ENCODE measurements around the gene RGS3. TPM values are rescaled to one million over a fixed set of nuclear protein-coding genes. Genes with fewer than 3 reads are reported as not detected.
"Not testable (repeated sequence)": the region's sequence is repeated elsewhere in the genome, so short reads cannot be mapped to it uniquely, and the experiment has no call there.

RGS3 gene
- polyA plus RNA-seq, 4 donors: 41.3 to 52.9 (median 47.4) TPM

GRCh38 chr9:113543296-113543981 is 79.9 kb downstream of the RGS3 start:
- DNase-seq (ENCODE audit: low read depth in 4 of 4, low spot score in 2 of 4): no peak

- no peak for DNase-seq (ENCODE audit: low read depth in 4 of 4, low spot score in 2 of 4)
Measured at GRCh38 chr9:113543982-113544303, 80.4 kb downstream of the RGS3 start.

- no peak for DNase-seq (ENCODE audit: low read depth in 4 of 4, low spot score in 2 of 4)
Measured at GRCh38 chr9:113545068-113545467, 81.5 kb downstream of the RGS3 start.

- DNase-seq (ENCODE audit: low read depth in 4 of 4, low spot score in 2 of 4): no peak
Measured at GRCh38 chr9:113546566-113546965, 83.0 kb downstream of the RGS3 start.

GRCh38 chr9:113547501-113547900 is 84.0 kb downstream of the RGS3 start:
- no peak for DNase-seq (ENCODE audit: low read depth in 4 of 4, low spot score in 2 of 4)

GRCh38 chr9:113548221-113549041 is 84.9 kb downstream of the RGS3 start:
- no peak for DNase-seq (ENCODE audit: low read depth in 4 of 4, low spot score in 2 of 4)

- not testable (repeated sequence) for DNase-seq (ENCODE audit: low read depth in 4 of 4, low spot score in 2 of 4)
Measured at GRCh38 chr9:113549892-113550291, 86.4 kb downstream of the RGS3 start.

- DNase-seq (ENCODE audit: low read depth in 4 of 4, low spot score in 2 of 4): no peak
Measured at GRCh38 chr9:113556877-113557593, 93.5 kb downstream of the RGS3 start.

GRCh38 chr9:113558632-113559502 is 95.3 kb downstream of the RGS3 start:
- no peak for DNase-seq (ENCODE audit: low read depth in 4 of 4, low spot score in 2 of 4)

GRCh38 chr9:113559834-113560800 is 96.6 kb downstream of the RGS3 start:
- no peak for DNase-seq (ENCODE audit: low read depth in 4 of 4, low spot score in 2 of 4)

GRCh38 chr9:113562653-113563381 is 99.3 kb downstream of the RGS3 start:
- no peak for DNase-seq (ENCODE audit: low read depth in 4 of 4, low spot score in 2 of 4)

- DNase-seq (ENCODE audit: low read depth in 4 of 4, low spot score in 2 of 4): no peak
Measured at GRCh38 chr9:113563826-113564497, 100.4 kb downstream of the RGS3 start.

- no peak for DNase-seq (ENCODE audit: low read depth in 4 of 4, low spot score in 2 of 4)
Measured at GRCh38 chr9:113564498-113565237, 101.1 kb downstream of the RGS3 start.

GRCh38 chr9:113566016-113566711 is 102.6 kb downstream of the RGS3 start:
- no peak for DNase-seq (ENCODE audit: low read depth in 4 of 4, low spot score in 2 of 4)

- DNase-seq (ENCODE audit: low read depth in 4 of 4, low spot score in 2 of 4): no peak
Measured at GRCh38 chr9:113566712-113567071, 103.2 kb downstream of the RGS3 start.

GRCh38 chr9:113567361-113568080 is 104.0 kb downstream of the RGS3 start:
- no peak for DNase-seq (ENCODE audit: low read depth in 4 of 4, low spot score in 2 of 4)
